Activated CD4-positive, alpha-beta T cell treated with anti-CD3 and anti-CD28 coated beads, Interleukin-10, Interleukin-2, amounts not matched to agents 100 ng/mL and 50 ng/mL, durations not matched to agents 16 hours and 8 hours (primary cell): Measurements from ENCODE around the gene GALNT11.
"Not testable (repeated sequence)": the region's sequence is repeated elsewhere in the genome, so short reads cannot be mapped to it uniquely, and the experiment has no call there.

Source experiments
- DNase-seq: peaks from one replicate; pipeline ENCODE4 v3.0.0-alpha.2; 2020

The GALNT11 gene

DNA sequence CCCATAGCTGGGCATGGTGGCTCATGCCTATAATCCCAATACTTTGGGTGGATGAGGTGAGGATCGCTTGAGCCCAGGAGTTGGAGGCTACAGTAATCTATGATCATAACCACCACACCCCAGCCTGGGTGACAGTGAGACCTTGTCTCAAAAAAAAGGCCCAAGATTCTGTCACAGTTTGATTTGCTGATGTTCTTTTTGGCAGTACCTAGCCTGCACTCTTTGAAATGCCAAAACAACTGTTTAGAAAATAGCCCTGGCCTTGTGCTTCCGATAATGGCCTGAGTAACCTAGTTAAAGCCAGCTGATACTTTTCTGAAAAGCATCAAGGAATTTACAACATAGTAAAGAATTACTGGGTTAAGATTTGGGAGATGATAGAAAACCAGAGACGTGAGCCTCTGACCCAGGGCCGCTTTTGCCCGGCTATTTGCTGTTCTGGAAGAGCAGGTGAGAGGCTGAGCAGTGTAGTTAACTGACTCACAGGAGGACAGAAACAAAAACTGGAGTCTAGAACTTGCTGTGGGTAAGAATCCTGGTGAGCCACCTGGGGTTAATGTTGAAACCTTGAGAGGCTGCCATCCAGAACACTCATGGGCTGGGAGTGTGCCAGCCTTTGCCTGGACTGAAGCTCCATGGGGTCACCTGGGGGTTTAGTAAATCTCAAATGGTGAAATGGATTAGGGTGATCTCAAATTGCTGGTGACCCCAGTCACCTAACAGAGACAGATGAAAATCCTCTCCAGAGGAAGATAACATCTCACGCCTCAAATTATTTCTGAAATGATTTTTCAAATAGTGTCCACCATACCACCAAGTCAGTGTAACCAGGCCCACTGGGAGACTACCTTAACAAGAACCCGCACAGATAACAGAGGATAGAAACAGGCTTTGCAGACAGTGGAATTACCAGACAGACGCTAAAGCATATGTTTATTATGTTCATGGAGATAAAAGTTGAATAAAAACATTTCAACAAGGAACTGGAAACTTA, 51.8 kb downstream of the GALNT11 start:
- no peak for DNase-seq

DNA sequence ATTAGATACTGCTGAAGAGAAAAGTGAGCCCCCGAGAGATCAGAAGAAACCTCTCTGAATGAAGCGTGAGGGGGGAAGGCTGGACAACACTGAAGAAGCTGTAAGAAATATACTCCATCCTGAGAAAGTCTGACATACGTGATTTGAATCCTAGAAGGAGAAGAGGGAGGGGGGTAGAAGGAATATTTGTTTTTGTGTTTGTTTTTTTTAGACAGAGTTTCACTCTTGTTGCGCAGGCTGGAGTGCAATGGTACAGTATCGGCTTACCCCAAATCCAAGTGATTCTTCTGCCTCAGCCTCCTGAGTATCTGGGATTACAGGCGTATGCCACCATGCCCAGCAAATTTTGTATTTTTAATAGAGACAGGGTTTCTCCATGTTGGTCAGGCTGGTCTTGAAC, 52.6 kb downstream of the GALNT11 start:
- DNase-seq, result no peak

DNA sequence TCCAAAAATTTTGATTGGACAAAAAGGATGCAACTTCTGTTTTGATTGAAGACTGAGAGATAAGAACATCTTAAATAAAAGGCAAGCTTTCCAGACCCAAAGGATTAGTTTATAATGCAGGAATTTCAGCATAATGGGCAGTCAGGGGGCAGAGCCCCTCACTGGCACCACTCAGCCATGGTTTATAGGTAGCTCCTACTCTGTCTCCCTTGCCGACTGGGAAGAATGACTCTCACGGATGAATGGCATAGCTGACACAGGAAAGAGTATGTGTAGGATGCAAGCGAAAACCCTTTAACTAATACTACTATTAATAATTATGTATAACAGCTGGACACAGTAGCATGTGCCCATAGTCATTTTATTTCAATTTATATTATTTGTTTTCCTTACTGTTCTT, 53.3 kb downstream of the GALNT11 start:
- DNase-seq, result no peak

DNA sequence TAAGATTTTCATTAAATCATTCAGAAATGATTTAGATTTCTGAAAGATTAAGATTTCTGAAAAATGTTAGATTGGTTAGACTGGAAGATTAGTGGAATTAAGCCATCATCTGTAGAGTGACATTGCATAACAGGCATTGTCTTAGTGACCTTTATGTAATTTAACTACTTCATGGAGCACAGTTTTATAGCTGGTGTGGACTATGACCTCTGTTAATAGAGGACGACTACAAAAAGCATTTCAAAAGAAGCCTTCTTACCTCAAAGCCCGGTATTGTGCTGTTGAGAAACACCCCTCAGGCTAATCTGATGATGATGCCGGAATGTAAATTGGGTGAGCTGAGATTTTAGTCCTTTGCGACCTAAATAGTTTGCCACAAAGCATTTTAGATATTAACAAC, 55.6 kb downstream of the GALNT11 start:
- no peak for DNase-seq

GRCh38 chr7:152082073-152082721, 56.7 kb downstream of the GALNT11 start:
- DNase-seq, result not testable (repeated sequence)

GRCh38 chr7:152085131-152085530, 59.7 kb downstream of the GALNT11 start:
- DNase-seq, result no peak

DNA sequence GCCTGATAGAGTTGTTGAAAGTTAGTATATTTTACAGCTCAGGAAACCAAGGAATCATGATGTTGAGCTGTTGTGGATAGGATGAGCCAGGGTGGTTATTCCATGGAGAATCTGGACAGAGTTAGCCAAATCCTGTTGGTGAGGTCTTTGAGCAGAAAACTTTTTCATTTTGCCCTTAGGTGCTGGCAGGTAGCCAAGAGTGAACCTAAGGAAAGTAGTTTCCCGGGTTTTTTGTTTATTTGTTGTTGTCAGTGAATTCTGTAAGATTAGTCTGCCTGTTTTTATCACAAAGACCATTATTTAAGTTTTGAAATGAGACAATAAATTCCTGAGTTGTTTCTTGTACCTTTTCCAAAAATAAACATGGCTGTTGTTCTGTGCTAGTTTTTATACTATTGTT, 61.0 kb downstream of the GALNT11 start:
- no peak for DNase-seq

GRCh38 chr7:152089183-152089582, 63.7 kb downstream of the GALNT11 start:
- DNase-seq, result no peak

GRCh38 chr7:152090747-152091146, 65.3 kb downstream of the GALNT11 start:
- DNase-seq, result no peak

GRCh38 chr7:152093717-152094116, 68.2 kb downstream of the GALNT11 start:
- DNase-seq, result no peak

GRCh38 chr7:152095771-152096170, 70.3 kb downstream of the GALNT11 start:
- no peak for DNase-seq

DNA sequence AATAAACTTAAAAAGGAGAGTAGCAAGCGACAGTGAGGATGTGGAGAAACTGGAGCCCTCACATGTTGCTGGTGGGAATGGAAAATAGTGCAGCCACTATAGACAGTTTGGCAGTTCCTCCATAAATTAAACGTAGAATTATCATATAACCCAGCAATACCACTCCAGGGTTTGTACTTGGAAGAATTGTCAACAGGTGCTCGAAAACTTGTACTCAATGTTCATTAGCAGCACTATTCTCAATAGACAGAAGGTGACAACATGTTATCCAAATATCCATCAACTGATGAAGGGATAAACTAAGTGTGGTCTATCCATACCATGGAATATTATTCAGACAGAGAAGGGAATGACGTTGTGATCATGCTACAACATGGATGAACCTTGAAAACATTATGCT, 71.9 kb downstream of the GALNT11 start:
- no peak for DNase-seq

DNA sequence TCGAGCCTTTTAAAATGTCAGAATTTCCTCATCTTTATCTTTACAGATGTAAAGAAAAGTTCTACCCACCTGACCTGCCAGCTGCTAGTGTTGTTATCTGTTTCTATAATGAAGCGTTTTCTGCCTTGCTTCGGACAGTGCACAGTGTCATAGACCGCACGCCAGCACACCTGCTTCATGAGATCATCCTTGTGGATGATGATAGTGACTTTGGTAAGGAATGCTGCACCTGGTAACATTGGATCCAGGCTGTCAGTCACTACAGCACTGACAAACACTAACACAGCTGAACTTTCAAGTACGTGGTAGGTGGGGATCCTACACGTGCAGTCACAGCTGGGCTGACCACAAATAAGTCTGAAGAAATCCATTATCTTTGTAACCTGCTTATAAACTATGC, 77.6 kb downstream of the GALNT11 start:
- no peak for DNase-seq

- no peak for DNase-seq
These were observed 78.2 kb downstream of the GALNT11 start for GRCh38 chr7:152103691-152104090.

- DNase-seq, result no peak
These were observed 79.7 kb downstream of the GALNT11 start for GRCh38 chr7:152105205-152105604.

- DNase-seq, result no peak
These were observed 81.5 kb downstream of the GALNT11 start for GRCh38 chr7:152106990-152107389.

DNA sequence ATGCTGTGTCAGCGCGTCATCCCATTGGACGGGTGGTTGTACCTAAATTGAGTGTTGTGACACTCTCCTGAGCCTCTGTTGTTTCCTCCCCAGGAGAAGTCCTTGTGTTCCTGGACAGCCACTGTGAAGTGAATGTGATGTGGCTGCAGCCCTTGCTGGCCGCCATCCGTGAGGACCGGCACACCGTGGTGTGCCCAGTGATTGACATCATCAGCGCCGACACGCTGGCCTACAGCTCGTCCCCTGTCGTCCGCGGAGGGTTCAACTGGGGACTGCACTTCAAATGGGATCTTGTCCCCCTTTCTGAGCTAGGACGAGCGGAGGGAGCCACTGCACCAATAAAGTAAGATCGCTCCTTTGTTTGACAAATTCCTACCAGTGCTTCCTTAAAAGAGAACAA, 82.5 kb downstream of the GALNT11 start:
- DNase-seq, result no peak

- no peak for DNase-seq
These were observed 82.9 kb downstream of the GALNT11 start for GRCh38 chr7:152108359-152108758.

DNA sequence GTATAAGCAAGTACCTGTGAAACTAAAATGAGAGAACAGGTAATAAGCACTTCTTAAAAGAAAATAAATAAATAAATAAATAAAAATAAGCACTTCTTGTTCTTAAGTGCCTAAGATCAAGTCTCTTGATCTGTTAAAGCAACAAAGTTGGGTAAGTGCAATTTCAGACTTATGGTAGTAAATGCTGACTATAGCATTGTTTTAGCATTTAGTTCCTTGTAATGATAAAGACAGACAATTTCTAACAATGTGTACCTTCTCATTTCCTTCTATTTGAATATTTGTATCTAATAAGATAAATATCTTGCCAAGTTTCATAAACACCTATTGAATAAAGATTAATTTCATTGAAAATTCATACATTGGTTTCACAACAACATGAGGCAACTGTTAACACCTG, 87.4 kb downstream of the GALNT11 start:
- DNase-seq, result no peak

- no peak for DNase-seq
These were observed 89.7 kb downstream of the GALNT11 start for GRCh38 chr7:152115021-152115718.

GRCh38 chr7:152117356-152117755, 91.9 kb downstream of the GALNT11 start:
- no peak for DNase-seq

GRCh38 chr7:152120210-152120609, 94.7 kb downstream of the GALNT11 start:
- DNase-seq, result no peak

DNA sequence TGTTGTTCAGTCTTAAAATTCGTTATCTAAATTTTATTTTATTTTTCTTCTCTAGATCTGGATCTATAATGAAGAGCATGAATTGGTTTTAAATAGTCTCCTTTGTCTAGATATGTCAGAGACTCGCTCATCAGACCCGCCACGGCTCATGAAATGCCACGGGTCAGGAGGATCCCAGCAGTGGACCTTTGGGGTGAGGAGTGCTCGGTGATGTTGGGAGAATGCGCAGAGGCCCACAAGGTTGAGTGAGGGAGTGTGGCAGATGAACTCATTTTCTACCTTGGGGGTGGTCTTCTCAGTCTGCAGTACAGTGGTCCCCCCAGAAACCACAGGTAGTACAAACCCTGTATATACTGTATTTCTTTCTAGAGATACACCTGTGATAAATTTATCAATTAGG, 95.3 kb downstream of the GALNT11 start:
- no peak for DNase-seq

- no peak for DNase-seq
These were observed 96.0 kb downstream of the GALNT11 start for GRCh38 chr7:152121432-152121831.
